Loucy (cell line): ENCODE measurements around the gene IFI35.
A peak's percentile ranks its signal among the peaks of the same experiment; 100 is the strongest.

Experiments used
- H2AFZ ChIP-seq: fragments of 200-600 bp; sonication (generic); 2 replicates; pipeline ENCODE4 v1.6.0; 2016; ENCODE audit warnings: antibody characterized with exemption, mild to moderate bottlenecking, low read length, moderate library complexity
- H3F3A ChIP-seq: fragments of 200-600 bp; 2 replicates; pipeline ENCODE4 v1.6.0; 2016; ENCODE audit warnings: antibody characterized with exemption, low read depth, mild to moderate bottlenecking
- H3K27me3 ChIP-seq: fragments of 200-600 bp; sonication (generic); 2 replicates; pipeline ENCODE4 v1.6.1; 2014; ENCODE audit warnings: low read length, mild to moderate bottlenecking; ENCODE audit not compliant: insufficient read depth, poor library complexity, severe bottlenecking
- H3K36me3 ChIP-seq: fragments of 200-600 bp; sonication (generic); 2 replicates; pipeline ENCODE4 v1.6.1; 2016; ENCODE audit warnings: low read length; ENCODE audit not compliant: insufficient read depth
- H3K4me1 ChIP-seq: fragments of 200-600 bp; sonication (generic); 2 replicates; pipeline ENCODE4 v1.5.1; 2014; ENCODE audit warnings: low read length, mild to moderate bottlenecking; ENCODE audit not compliant: insufficient read depth, poor library complexity, severe bottlenecking
- H3K4me2 ChIP-seq: fragments of 200-600 bp; sonication (generic); 2 replicates; pipeline ENCODE4 v1.6.0; 2014; ENCODE audit warnings: antibody characterized with exemption, low read length, low read depth, mild to moderate bottlenecking; ENCODE audit not compliant: poor library complexity, severe bottlenecking
- H3K4me3 ChIP-seq: fragments of 200-600 bp; sonication (generic); 2 replicates; pipeline ENCODE4 v1.5.1; 2014; ENCODE audit warnings: low read length, mild to moderate bottlenecking, mixed read lengths; ENCODE audit not compliant: poor library complexity, severe bottlenecking
- H3K79me2 ChIP-seq: fragments of 200-600 bp; sonication (generic); 2 replicates; pipeline ENCODE4 v1.6.1; 2014; ENCODE audit warnings: low read length; ENCODE audit not compliant: insufficient read depth
- H3K9ac ChIP-seq: fragments of 200-600 bp; sonication (generic); 2 replicates; pipeline ENCODE4 v1.6.0; 2014; ENCODE audit warnings: mild to moderate bottlenecking, low read depth, low read length, moderate library complexity; ENCODE audit not compliant: poor library complexity, severe bottlenecking
- H3K9me2 ChIP-seq: fragments of 200-600 bp; sonication (generic); replicated peaks from 2 replicates; pipeline ENCODE4 v1.6.1; 2016; ENCODE audit warnings: low read depth, low read length, mixed read lengths
- H3K9me3 ChIP-seq: fragments of 200-600 bp; sonication (generic); 2 replicates; pipeline ENCODE4 v1.6.1; 2014; ENCODE audit warnings: mild to moderate bottlenecking, antibody characterized with exemption, low read length, low read depth; ENCODE audit not compliant: insufficient read depth
- H4K20me1 ChIP-seq: fragments of 200-600 bp; sonication (generic); 2 replicates; pipeline ENCODE4 v1.6.0; 2014; ENCODE audit warnings: antibody characterized with exemption, low read length, mild to moderate bottlenecking; ENCODE audit not compliant: insufficient read depth, poor library complexity, severe bottlenecking
- CTCF ChIP-seq: fragments of 200-600 bp; sonication (generic); conservative IDR thresholded peaks from 2 replicates; pipeline ENCODE4 v1.5.1; 2014; ENCODE audit warnings: mild to moderate bottlenecking, antibody characterized with exemption, low read length
- EZH2phosphoT487 ChIP-seq: fragments of 200-600 bp; IDR thresholded peaks from 2 replicates; pipeline ENCODE4 v1.6.1; 2018; ENCODE audit warnings: antibody characterized with exemption, mild to moderate bottlenecking, moderate library complexity, borderline replicate concordance

Gene IFI35

DNA sequence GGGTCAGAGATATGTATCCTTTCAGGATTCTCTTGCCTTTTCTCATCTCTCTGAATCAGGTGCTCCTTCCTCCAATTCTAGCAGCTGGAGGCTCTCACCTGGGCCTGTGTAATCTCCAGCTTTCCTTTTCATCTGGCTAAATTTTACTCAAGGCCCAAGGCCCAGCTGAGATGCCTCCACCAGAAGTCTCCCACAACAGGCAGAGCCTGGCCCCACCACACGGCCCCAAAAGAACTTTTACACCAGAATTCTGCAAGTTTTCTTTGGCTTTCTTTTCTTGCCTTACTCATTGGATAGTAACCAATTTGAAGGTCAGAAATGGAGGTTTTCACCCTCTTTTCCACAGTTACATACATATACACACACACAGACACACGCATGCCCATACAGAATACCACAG, 33.1 kb downstream of the IFI35 start:
- Histone ChIP-seq H2AFZ (no peak overlapping the region), H3K4me1 (peaks cover 9% of the 10 kb centered on the region), H3K79me2 (no peaks in the 10 kb centered on the region), H3K9me3 (no peaks in the 10 kb centered on the region), H3K27me3 (no peaks in the 10 kb centered on the region), H3K9ac (no peak overlapping the region), H3K36me3 (no peaks in the 10 kb centered on the region), H3K4me3 (no peak overlapping the region), H4K20me1 (no peaks in the 10 kb centered on the region), H3K4me2 (no peak overlapping the region), H3F3A (no peaks in the 10 kb centered on the region), H3K9me2 (no peaks in the 10 kb centered on the region)
- no peak for TF ChIP-seq EZH2phosphoT487
- TF ChIP-seq CTCF: no peak

DNA sequence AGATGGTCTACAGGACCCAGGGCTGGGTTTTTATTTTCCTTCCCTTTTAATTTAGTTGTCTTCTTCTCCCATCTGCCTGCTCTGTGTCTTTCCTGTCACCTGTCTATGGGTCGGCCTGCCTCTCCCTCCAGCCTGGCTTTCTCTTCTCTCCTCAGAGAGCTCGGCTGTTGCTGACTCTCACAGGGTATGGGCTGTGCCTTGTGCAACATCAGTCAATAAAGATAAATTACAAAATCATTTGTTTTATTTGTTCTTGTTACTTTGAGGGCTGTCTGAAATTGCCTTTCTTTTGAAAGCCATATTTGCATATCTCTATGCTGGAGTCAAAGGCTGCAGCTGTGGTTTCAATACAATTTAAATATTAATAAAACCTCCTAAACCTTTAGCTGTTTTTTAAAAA, 34.1 kb downstream of the IFI35 start:
- no peak for TF ChIP-seq CTCF
- TF ChIP-seq EZH2phosphoT487: no peak
- Histone ChIP-seq H2AFZ (no peak overlapping the region), H3K9ac (no peak overlapping the region), H4K20me1 (no peaks in the 10 kb centered on the region), H3K9me2 (no peaks in the 10 kb centered on the region), H3K4me2 (no peak overlapping the region), H3K79me2 (no peaks in the 10 kb centered on the region), H3F3A (no peaks in the 10 kb centered on the region), H3K4me1 (peaks cover 9% of the 10 kb centered on the region), H3K9me3 (no peaks in the 10 kb centered on the region), H3K4me3 (no peak overlapping the region), H3K27me3 (no peaks in the 10 kb centered on the region), H3K36me3 (peaks cover 6% of the 10 kb centered on the region; the same call in 1 of the 2 replicates)

- Histone ChIP-seq H3F3A (no peaks in the 10 kb centered on the region), H3K36me3 (peaks cover 9% of the 10 kb centered on the region; the same call in 1 of the 2 replicates)
- TF ChIP-seq CTCF: no peak
- no peak for TF ChIP-seq EZH2phosphoT487
Observed at GRCh38 chr17:43042025-43042628, 35.5 kb downstream of the IFI35 start.

More at GRCh38 chr17:43042025-43042628, 35.5 kb downstream of the IFI35 start:
- Histone ChIP-seq H3K4me2 (no peak overlapping the region), H3K4me3 (no peak overlapping the region), H4K20me1 (no peaks in the 10 kb centered on the region), H3K9me2 (no peaks in the 10 kb centered on the region), H3K79me2 (no peaks in the 10 kb centered on the region), H2AFZ (no peak overlapping the region), H3K9me3 (no peaks in the 10 kb centered on the region), H3K27me3 (no peaks in the 10 kb centered on the region), H3K9ac (peak overlapping the region; percentile 8), H3K4me1 (peaks cover 9% of the 10 kb centered on the region)
